Right ventricle myocardium inferior (tissue), 1 donor: ENCODE data around the gene MUSK. TPM values are rescaled to one million over a fixed set of nuclear protein-coding genes. Genes with fewer than 3 reads are reported as not detected.
A peak's percentile ranks its signal among the peaks of the same experiment; 100 is the strongest.
"Not testable (repeated sequence)": the region's sequence is repeated elsewhere in the genome, so short reads cannot be mapped to it uniquely, and the experiment has no call there.

Experiments used
- ATAC-seq: fragments of 200-7000 bp; cut with Tn5 transposase; one replicate; pipeline ENCODE4 v1.9.1; 2020; ENCODE audit warnings: mild to moderate bottlenecking, moderate library complexity
- DNase-seq: peaks from one replicate; pipeline ENCODE4 v3.0.0; 2021; ENCODE audit errors: missing footprints
- intact Hi-C: fragments of 100-400 bp; cut with DNase I; formaldehyde crosslinking; loops from one replicate; pipeline ENCODE4 v1.11.0; 2022
- total RNA-seq: library from RNA; stranded (reverse); fragmentation: NEBNext Ultra II Directional; extraction: Animal tissue kit (Norgen Biotek cat#: 25700); gene quantifications from one replicate; pipeline ENCODE4 v1.2.1, GENCODE V29; 2021
- donor health status: DM: no; HTN: yes; CAD: no; lungs with severe emphysema.

MUSK gene
- total RNA-seq, 1 donor from 2014 or later = 1.0 TPM

DNA sequence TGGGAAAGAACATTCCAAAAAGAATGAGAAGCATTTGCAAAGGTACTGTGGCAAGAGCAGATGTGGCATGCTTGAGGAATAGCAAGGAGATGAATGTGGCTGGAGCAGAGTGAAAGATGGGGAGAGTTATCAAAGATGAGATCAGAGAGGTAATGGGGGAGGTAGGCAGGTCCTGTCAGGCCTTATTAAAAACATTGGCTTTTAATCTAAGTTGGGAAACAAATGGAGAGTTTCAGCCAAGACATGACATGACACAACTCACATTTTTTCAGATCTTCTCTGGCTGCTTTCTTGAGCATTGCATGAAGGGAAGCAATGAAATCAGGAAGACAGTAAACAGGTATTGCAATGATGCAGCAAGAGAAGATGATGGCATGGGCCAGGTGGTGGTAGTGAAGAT is 120.3 kb downstream of the MUSK start:
- ATAC-seq = no peak
- intact Hi-C loops = no loop called here
- no peak for DNase-seq

DNA sequence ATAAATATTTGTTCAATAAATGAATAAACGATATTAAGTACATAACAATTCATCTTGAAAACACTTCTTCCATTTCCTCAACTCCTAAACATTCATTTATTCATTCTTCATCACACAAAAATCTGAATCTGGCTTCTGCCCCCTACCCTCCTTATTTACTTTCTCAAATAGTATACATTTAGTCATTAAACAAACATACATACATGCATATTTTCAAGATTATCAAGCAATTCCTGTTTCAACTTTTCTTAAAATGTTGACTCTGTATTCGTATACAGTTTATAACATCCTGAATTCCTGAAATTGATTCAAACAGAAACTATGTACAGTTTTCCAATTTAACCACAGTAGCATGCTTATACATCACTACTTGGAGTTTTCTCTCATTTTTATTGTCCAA is 129.0 kb downstream of the MUSK start:
- intact Hi-C loops = no loop called here
- ATAC-seq (no peak), DNase-seq (no peak)

DNA sequence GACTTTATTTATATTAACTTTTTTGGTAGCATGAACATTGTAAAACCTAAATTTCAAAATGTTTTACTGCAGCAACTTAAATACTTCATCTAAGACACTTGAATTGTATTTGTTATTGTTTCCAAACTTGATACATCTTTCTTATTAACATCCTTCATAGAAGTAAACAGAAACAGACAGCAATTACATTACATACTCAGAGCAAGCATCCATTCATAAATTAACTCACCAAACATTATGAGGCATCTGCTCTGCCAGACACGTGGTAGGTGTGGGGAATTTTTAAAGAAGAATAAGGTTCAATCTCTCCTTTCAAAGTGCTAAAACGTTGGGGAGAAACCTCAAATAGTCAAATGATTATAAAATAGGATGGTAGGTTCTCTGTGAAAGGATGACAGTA is 130.8 kb downstream of the MUSK start:
- DNase-seq (no peak), ATAC-seq (no peak)
- intact Hi-C loops = no loop called here

DNA sequence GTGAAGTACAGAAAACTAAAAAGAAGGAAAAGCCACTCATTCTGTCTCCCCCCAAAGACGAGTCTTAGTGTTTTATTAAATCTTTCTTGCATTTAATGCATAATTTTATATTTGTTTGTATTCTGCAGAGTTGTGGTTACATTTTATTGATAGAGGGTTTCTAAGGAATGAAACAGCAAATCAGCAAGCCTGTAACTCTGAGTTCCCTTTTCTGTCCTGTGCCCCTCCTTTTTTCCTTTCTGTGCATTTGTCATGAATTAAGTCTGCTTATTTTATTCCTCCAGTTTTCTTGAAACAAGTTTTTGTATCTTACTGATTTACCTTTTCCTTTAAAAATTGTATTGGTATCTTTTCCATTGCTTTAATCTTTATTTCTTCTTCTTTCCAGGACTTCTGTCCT is 132.8 kb downstream of the MUSK start:
- intact Hi-C loops = no loop called here
- DNase-seq (no peak), ATAC-seq (no peak)

DNA sequence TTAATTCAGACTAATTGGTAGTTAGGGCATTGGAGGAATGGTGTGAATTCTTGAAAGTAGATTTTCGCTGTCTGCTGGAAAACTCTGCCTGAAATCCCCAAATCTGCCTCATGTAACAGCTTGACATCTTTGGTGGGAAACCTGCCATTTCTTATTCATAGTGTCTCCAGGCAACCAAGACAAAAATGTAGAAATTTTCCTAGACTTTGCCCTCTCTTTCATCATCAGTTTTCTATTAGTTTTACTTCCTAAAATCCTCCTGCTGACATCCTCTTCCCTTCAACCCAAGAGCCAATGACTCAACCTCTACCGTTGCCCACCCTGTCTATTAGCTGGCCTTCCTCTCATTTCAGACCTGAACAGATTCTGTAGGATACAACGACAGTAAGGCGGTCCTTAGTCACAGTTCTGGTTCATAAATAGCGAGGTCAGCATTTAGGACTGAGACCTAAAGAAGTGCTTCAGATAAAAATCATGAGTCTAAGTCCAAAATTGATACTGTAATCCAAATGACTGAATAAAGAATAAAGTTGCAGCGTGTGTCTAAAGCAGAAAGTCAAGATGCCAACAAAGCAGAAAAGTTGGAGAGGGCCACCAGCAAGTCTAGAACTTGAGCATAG is 133.9 kb downstream of the MUSK start:
- ATAC-seq = peak; percentile 70
- intact Hi-C loops = no loop called here
- no peak for DNase-seq

DNA sequence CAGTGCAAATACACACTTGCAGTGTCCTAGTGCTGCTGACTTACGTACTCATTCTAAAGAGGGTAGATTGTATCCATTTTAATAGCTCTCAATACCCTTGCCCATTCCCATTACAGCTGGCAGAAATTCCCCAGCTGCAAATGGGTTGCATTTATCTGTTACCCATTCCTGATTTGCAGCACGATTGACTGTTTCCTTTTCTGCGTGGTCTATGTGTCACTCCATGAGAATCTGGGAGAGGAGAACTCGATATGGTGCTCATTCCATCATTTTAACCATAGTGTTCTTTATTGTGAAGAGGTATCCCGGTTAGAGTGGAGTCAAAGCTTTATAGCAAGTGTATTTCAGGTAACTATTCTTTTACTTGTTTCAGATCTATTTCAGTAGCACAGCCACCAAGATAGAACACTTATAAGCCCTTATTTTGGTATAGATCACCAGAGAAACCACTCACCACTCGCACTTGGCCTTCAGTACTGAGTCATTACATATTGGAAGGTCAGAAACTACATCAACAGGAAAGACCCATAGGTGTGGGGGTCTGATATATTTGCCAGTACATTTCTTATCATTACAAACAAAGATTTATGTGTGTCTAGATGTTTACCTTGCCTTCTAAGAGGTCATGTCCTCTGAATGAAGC is 139.5 kb downstream of the MUSK start:
- no peak for ATAC-seq
- intact Hi-C loops = no loop called here
- DNase-seq = no peak

DNA sequence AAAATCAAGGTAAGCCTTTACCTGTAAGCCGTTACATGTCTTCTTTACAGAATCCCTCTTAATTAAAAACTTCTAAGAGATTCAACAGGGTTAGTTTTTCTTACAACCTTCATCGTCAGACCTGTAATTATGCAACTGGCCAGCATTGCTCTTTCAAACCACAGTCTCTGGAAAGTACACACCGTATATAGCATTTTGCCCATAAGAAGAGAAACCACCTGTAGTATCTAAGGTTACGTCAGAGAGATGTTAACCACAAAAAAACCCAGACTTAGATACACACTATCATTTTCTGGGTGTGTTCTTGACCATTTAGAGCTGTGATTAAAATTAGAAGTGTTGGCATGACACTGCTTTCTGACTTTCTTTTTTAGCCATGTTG is 140.0 kb downstream of the MUSK start:
- DNase-seq = no peak
- intact Hi-C loops = no loop called here
- no peak for ATAC-seq

DNA sequence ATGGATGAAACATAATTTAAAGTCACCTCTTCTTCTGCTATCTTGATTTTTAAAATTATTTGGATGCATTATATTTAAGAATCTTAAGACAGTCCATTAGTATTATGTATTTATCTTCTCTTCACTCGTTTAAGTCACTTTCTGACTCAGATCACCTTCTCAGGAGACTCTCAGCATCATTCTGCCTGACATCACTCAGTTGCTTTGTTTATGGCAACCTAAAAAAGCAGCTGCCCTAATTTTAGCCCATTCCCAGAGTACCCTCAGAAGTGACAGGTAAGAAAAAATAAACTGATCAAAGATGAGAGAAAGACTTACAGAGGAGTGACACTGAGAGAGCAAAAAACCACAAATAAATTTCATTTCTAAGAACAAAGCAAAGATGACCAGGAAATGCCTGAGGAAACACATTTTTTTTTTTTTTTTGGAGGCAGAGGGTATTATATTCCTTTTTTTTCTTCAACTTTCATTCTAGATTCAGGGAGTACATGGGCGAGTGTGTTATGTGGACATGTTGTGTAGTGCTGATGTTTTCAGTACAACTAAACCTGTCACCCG is 140.5 kb downstream of the MUSK start:
- DNase-seq (no peak), ATAC-seq (no peak)
- intact Hi-C loops = no loop called here

DNA sequence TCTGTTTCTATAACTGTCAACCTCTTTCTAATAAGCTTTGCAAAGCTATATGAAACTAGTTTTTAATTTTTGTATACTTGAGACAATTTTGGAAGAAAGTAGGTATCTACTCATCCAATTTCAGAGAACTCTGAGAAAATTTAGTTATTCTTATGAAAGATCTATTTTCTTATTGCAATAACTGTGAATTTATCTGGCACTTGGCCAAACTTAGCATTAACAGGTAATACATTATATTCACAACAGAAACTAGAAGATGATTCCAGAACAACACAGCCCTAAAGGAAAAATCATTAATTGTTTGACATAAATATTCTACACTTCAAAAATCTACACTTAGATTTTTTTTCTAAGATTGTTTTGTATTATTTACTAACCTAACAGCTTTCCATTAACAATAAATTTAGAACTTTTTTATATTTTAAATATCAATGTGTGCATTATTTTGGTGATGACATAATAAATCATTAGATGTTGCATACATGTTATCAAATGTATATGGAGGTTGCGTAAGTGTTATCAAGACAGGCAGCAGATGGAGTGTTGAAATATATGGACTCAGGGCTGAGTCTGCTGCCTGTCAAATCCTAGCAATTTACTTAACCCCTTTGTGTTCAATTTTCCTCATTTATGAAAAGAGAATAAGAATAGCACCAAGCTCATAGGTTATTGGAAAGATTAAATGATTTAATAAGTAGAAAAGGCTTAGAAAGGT is 141.8 kb downstream of the MUSK start:
- DNase-seq (no peak), ATAC-seq (no peak)
- intact Hi-C loops = no loop called here

DNA sequence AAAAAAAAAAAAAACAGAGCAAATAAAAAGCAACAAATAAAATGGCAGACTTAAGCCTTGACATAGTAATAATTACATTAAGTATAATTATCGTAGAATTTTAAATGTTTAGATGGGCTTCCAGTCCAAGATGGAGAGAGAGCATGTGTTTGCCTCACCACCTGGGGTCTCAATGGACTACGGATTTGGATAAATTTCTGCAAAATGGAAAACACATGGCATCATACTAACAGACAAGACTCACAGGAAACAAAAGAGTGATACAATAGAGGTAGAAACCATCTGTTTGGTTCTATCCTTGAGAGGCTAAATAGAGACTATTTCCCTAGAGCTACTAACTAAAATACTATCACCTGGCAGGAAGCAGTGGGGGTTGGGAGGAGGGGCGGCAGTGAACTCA is 144.3 kb downstream of the MUSK start:
- intact Hi-C loops = no loop called here
- DNase-seq (no peak), ATAC-seq (no peak)

DNA sequence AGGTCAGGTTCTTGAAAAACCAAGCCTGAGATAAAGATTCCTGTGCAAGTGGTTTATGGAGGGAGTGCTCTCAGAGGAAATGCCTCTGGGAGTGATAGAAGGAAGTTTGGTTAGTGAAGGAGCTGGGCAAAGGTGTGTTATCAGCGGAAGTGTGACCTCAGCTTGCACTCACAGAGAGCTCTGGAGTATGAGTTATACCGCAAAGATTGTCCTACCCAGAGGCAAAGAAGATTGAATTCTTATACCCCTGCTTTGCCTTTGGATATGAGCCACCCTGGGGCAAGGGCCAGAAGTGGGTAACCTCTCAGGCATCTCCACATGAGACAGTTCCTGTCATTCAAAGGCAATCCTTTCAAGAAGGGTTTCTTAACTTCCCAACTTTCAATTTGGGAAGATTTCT is 145.6 kb downstream of the MUSK start:
- no peak for ATAC-seq
- no peak for DNase-seq
- intact Hi-C loops = no loop called here

DNA sequence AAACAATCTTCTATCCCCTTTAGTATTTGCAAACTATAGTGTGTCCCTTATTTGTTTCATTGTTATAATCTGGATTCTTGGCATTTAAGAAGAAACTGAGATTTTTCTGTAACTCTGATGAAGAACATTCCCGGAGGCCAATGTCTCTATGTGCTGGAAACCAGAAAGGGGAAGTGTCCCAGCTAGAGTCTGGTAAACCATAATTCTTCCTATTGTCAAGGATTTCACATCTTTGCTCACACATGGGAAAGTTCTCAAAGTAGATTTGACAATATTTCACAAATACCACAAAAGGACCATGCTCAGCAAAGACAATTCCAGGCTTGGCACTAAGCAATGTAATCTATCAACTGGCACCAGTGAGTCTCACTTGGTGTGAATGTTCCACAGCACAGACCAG is 146.8 kb downstream of the MUSK start:
- ATAC-seq = no peak
- DNase-seq = no peak
- intact Hi-C loops = no loop called here

DNA sequence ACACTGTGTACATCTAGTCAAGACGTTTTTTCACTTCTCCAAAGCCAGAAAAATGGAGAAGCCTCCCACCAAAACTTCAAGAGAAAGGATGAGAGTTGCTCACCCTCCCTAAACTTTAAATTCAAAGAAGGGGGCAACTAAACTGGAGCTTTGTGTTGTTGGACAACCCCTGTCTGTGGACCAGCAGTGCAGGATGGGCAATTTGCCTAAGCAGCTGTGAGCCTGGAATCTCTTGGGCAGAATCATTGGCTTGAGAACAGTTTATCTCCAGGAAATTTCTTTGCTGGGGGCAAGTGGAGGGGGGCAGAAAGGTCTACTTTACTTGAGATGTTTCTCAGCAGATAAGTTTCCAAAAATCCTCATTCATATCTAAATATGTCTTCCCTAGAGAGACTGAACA is 151.8 kb downstream of the MUSK start:
- DNase-seq (no peak), ATAC-seq (no peak)
- intact Hi-C loops = no loop called here

DNA sequence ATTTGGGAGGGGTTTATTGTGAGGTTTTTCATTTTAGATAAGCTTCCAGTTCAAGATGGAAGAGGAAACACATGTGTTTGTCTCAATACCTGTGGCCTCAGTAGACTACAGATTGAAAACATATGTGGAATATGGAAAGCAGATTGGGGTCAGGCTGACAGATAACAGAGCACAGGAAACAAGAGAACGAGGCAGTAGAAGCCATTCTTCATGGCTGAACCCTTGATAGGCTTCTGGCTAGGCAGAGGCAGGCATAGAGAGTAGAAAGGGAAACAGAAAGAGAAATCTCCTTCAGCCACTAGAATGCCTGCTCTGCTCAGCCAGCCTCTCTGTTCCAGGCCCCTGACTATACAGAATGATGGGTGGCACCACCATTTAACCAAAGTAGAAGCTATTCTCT is 152.5 kb downstream of the MUSK start:
- DNase-seq (no peak), ATAC-seq (no peak)
- intact Hi-C loops = no loop called here

DNA sequence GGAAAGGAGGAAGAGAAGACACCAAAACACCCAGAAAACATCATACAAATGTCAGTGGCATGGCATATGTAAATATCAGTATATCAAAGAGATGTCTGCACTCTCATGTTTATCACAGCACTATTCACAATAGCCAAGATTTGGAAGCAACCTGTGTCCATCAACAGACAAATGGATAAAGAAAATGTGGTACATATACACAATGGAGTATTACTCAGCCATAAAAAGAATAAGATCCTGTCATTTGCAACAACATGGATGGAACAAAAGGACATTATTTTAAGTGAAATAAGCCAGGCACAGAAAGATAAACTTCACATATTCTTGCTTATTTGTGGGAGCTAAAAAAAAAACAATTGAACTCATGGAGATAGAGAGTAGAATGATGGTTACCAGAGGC is 156.5 kb downstream of the MUSK start:
- intact Hi-C loops, ATAC-seq, DNase-seq: not testable (repeated sequence)

DNA sequence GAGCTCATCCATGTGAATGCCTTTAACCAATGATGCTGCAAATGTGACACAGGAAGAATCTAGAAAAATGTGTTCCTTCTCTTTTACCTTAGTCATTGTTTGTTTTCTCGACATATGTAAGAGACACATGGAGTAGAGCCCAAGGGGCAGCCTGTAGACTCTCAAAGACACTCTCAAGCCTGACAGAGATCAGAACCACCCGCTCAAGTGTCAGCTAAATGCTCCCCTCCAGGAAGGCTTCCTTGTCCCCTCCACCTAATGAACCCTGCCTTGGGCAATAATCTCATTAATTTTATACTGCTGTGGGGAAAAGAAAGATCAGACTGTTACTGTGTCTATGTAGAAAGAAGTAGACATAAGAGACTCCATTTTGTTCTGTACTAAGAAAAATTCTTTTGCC is 157.4 kb downstream of the MUSK start:
- ATAC-seq (no peak), DNase-seq (no peak)
- intact Hi-C loops = no loop called here

DNA sequence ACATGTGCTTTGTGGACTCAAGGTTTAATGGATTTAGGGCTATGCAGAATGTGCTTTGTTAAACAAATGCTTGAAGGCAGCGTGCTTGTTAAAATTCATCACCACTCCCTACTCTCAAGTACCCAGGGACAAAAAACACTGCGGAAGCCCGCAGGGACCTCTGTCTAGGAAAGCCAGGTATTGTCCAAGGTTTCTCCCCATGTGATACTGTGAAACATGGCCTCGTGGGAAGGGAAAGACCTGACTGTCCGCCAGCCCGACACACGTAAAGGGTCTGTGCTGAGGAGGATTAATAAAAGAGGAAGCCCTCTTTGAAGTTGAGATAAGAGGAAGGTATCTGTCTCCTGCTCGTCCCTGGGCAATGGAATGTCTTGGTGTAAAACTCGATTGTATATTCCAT is 157.8 kb downstream of the MUSK start:
- DNase-seq = not testable (repeated sequence)

DNA sequence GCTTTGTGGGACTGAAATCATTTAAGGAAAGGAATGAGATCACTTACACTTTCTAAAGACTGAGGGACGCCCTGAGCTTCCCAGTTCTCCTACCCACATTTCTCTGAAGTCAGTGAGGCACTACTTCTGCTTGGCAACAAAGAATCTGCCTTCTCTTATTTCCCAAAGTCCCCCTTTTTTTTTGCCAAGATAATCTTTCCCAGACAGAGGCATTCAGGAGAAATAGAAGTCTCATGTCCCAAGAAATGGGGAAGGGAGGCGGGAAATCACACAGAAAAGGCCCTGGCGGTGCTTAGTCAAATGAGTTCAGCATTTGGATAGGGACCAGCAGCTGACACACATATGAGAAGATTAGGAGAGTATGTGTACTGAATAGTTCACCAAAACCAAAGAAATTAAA is 159.7 kb downstream of the MUSK start:
- DNase-seq = no peak
- intact Hi-C loops = no loop called here
- peak; percentile 83 for ATAC-seq

More for the DNA sequence above, 157.8 kb downstream of the MUSK start:
- intact Hi-C loops, ATAC-seq: not testable (repeated sequence)

DNA sequence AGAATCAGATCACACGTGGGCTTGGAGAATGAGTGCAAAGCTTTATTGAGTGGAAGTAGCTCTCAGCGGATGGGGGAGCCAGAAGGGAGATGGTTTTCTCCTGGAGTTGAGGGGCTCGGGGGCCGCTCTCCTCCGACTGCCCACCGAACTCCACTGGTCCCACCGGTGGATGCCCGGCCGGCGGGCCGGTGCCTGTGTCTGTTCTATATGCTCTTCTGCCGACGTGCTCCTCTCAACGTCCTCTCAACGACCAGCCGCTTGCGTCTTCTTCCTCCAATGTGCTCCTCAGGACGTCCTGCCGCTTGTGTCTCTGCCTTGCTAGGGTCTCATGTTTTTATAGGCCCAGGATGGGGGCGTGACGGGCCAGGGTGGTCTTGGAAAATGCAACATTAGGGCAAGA is 161.9 kb downstream of the MUSK start:
- no peak for DNase-seq
- intact Hi-C loops = no loop called here
- ATAC-seq = no peak

DNA sequence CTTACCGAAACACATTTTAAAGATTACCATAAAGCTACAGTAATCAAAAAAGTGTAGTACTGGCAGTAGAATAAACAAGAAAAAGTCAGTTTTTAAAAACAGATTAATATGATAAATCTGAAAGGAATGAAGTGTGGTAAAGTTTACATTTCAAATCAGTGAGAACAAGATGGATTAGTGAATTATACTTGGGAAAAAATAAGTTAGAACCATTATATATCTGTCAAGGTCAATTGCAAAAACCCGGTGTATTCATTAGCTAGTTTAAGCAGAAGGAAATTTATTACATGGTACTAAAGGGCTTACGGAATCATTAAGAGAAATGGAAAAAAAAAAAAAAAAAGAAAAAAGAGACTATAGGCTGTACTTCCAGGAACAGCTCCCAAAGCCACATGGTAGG is 164.3 kb downstream of the MUSK start:
- intact Hi-C loops = no loop called here
- DNase-seq = no peak
- ATAC-seq = no peak
